Ascending aorta (tissue), 2 donors: ENCODE measurements around the gene FGFBP2. TPM values are rescaled to one million over a fixed set of nuclear protein-coding genes. Genes with fewer than 3 reads are reported as not detected.
"Not testable (repeated sequence)": the region's sequence is repeated elsewhere in the genome, so short reads cannot be mapped to it uniquely, and the experiment has no call there.

Experiments used
- DNase-seq, 2 donors: peaks; one replicate each; pipeline ENCODE4 v3.0.0-alpha.2; 2019; ENCODE audit warnings: low spot score in 2 of 2
- H3K27ac ChIP-seq, 2 donors: fragments of 200-600 bp; sonication (generic); one replicate each; pipeline ENCODE4 v1.5.1; 2016 to 2017; ENCODE audit warnings: mild to moderate bottlenecking in 1 of 2
- H3K27me3 ChIP-seq: fragments of 200-600 bp; sonication (generic); one replicate; pipeline ENCODE4 v1.5.1; 2017
- H3K36me3 ChIP-seq, 2 donors: fragments of 200-600 bp; sonication (generic); one replicate each; pipeline ENCODE4 v1.5.1; 2016
- H3K4me1 ChIP-seq, 2 donors: fragments of 200-600 bp; sonication (generic); one replicate each; pipeline ENCODE4 v1.5.1; 2016 to 2017; ENCODE audit warnings: mild to moderate bottlenecking in 1 of 2
- H3K4me3 ChIP-seq, 2 donors: fragments of 200-600 bp; sonication (generic); one replicate each; pipeline ENCODE4 v1.5.1; 2016 to 2017; ENCODE audit warnings: mild to moderate bottlenecking in 1 of 2
- H3K9me3 ChIP-seq, 2 donors: fragments of 200-600 bp; sonication (generic); one replicate each; pipeline ENCODE4 v1.5.1; 2016
- CTCF ChIP-seq, 3 experiments: fragments of 200-600 bp in 2 of 3; fragments of 450-650 bp in 1 of 3; sonication (generic) in 2 of 3; IDR thresholded peaks; one replicate each; pipeline ENCODE4 v1.5.1; 2016 to 2019; ENCODE audit warnings: antibody characterized with exemption in 3 of 3, mild to moderate bottlenecking in 1 of 3, moderate library complexity in 1 of 3
- intact Hi-C: fragments of 100-400 bp; cut with DNase I; formaldehyde crosslinking; loops from one replicate; pipeline ENCODE4 v1.15.1; 2023
- total RNA-seq: library from RNA; depleted of rRNA; stranded (reverse); fragments of >200 nt; gene quantifications from one replicate; pipeline ENCODE4 v1.1.0, GENCODE V29; 2016

Gene FGFBP2
- total RNA-seq, 1 donor from 2014 or later: not detected

GRCh38 chr4:15920723-15921591 lies 42.0 kb downstream of the FGFBP2 start:
- intact Hi-C loops: no loop called here
- no peaks in the 10 kb centered on the region for H3K36me3 ChIP-seq
- DNase-seq: peak; percentile 65 to 92
- no peak overlapping the region for H3K27ac ChIP-seq
- H3K27me3 ChIP-seq: no peaks in the 10 kb centered on the region
- H3K9me3 ChIP-seq: no peaks in the 10 kb centered on the region
- no peak for TF ChIP-seq CTCF (IDR thresholded peaks at IDR 0.05)
- peaks cover 0 to 4% of the 10 kb centered on the region in 2 donors for H3K4me1 ChIP-seq
- no peak overlapping the region for H3K4me3 ChIP-seq

- Histone ChIP-seq H3K27me3 (no peaks in the 10 kb centered on the region), H3K4me3 (no peak overlapping the region), H3K4me1 (peaks cover 0 to 4% of the 10 kb centered on the region in 2 donors), H3K36me3 (no peaks in the 10 kb centered on the region), H3K9me3 (no peaks in the 10 kb centered on the region), H3K27ac (no peak overlapping the region)
- intact Hi-C loops: no loop called here
- DNase-seq: no peak
- TF ChIP-seq CTCF (IDR thresholded peaks at IDR 0.05): no peak
These were observed 44.4 kb downstream of the FGFBP2 start for GRCh38 chr4:15918484-15919129.

- H3K27ac ChIP-seq: no peak overlapping the region
- H3K9me3 ChIP-seq: no peaks in the 10 kb centered on the region
- H3K36me3 ChIP-seq: no peaks in the 10 kb centered on the region
- H3K27me3 ChIP-seq: no peaks in the 10 kb centered on the region
- H3K4me1 ChIP-seq: peaks cover 0 to 4% of the 10 kb centered on the region in 2 donors
- no peak overlapping the region for H3K4me3 ChIP-seq
- DNase-seq: no peak
- TF ChIP-seq CTCF (IDR thresholded peaks at IDR 0.05): no peak
- intact Hi-C loops: no loop called here
These were observed 45.7 kb downstream of the FGFBP2 start for GRCh38 chr4:15917297-15917696.

- intact Hi-C loops, H3K4me3 ChIP-seq, H3K27me3 ChIP-seq, H3K36me3 ChIP-seq, H3K27ac ChIP-seq, H3K9me3 ChIP-seq, DNase-seq, H3K4me1 ChIP-seq: not testable (repeated sequence)
These were observed 46.6 kb downstream of the FGFBP2 start for GRCh38 chr4:15916358-15916757.

GRCh38 chr4:15914736-15915135 lies 48.2 kb downstream of the FGFBP2 start:
- Histone ChIP-seq H3K4me1 (no peaks in the 10 kb centered on the region), H3K4me3 (no peak overlapping the region), H3K27me3 (no peaks in the 10 kb centered on the region), H3K9me3 (no peaks in the 10 kb centered on the region), H3K36me3 (no peaks in the 10 kb centered on the region), H3K27ac (no peak overlapping the region)
- no peak for DNase-seq
- no peak for TF ChIP-seq CTCF (IDR thresholded peaks at IDR 0.05)
- intact Hi-C loops: no loop called here

- intact Hi-C loops: no loop called here
These were observed 48.7 kb downstream of the FGFBP2 start for GRCh38 chr4:15914291-15914690.

More at GRCh38 chr4:15914291-15914690, 48.7 kb downstream of the FGFBP2 start:
- H3K9me3 ChIP-seq: no peaks in the 10 kb centered on the region
- H3K27me3 ChIP-seq: no peaks in the 10 kb centered on the region
- no peak overlapping the region for H3K27ac ChIP-seq
- no peak for DNase-seq
- H3K4me1 ChIP-seq: no peaks in the 10 kb centered on the region
- no peak overlapping the region for H3K4me3 ChIP-seq
- TF ChIP-seq CTCF (IDR thresholded peaks at IDR 0.05): no peak
- H3K36me3 ChIP-seq: no peaks in the 10 kb centered on the region
